CMK (cell line): ENCODE data around the gene SUPT16H.
"Not testable (repeated sequence)": the region's sequence is repeated elsewhere in the genome, so short reads cannot be mapped to it uniquely, and the experiment has no call there.

Experiments used
- DNase-seq: peaks from one replicate; pipeline ENCODE4 v3.0.0-alpha.2; 2010; ENCODE audit warnings: low read depth

The SUPT16H gene

GRCh38 chr14:21367582-21368144, 16.2 kb downstream of the SUPT16H start:
- no peak for DNase-seq

DNA sequence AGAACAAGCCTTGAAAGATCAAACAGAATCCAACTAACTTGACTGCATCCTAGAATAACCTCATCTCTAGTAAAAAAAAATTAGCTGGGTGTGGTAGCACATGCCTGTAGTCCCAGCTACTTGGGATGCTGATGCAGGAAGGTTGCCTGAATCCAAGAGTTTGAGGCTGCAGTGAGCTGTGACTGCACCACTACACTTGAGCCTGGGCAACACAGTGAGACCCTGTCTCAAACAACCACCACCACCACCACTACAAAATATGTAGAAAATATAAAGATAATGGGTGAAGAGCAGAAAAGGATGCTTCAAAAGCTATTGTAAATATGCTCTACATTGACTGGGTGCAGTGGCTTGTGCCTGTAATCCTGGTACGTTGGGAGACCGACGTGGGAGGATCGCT, 27.3 kb downstream of the SUPT16H start:
- DNase-seq: no peak

DNA sequence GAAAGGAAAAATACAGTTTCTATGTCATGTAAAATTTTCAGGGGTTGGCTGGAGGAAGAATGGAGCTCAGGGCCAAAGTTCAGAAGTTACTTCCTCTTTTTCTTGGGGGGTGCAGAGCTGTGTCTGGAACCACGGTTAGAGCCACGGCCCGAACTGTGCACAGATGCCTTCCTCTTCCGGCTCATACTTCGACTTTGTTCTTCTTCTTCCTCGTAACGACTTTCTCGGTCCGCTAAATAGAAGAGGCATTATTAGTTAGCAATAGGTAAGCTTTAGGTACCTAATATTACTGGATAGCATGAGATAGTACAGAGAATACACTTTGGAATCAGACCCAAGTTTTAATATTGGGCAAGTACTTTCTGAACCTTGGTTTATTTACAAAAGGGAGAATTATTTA, 31.2 kb downstream of the SUPT16H start:
- peak; percentile 22 for DNase-seq

DNA sequence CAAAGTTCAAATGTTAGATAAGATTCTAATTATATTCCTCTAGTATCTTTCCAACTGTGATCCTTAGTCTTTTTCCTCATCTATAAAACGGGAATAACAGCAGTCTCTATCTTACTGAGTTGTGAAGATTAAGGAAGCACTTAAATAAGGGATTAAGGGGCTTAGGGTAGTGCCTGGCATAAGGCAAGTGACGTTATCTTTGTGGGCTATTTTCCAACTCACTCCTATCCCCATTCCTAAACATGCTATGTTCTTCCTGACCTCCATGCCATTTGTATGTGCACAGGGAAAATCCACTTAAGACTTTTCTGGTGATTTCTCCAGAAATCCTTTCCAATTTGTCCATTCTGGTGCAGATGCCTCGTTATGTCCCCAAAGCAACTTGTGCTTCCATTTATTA, 33.3 kb downstream of the SUPT16H start:
- no peak for DNase-seq

DNA sequence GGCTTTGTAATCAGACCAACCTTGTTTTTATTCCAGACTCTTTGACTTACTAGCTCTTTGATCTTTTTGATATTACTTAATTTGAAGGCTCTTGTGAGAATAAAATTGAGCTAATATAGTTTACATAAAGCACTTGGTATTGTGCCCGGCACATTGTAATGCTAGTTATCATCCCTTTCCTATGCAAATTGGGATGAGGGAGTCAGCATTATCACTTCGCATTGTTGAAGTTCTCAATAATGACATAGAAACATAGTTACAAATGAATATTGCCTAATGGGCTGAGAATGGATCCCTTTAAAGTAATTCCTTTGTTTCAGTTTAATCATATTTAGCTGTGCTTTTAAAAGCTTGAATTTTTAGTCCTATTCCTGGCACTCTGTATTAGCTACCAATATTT, 36.6 kb downstream of the SUPT16H start:
- no peak for DNase-seq

GRCh38 chr14:21346532-21347135, 37.2 kb downstream of the SUPT16H start:
- DNase-seq: no peak

DNA sequence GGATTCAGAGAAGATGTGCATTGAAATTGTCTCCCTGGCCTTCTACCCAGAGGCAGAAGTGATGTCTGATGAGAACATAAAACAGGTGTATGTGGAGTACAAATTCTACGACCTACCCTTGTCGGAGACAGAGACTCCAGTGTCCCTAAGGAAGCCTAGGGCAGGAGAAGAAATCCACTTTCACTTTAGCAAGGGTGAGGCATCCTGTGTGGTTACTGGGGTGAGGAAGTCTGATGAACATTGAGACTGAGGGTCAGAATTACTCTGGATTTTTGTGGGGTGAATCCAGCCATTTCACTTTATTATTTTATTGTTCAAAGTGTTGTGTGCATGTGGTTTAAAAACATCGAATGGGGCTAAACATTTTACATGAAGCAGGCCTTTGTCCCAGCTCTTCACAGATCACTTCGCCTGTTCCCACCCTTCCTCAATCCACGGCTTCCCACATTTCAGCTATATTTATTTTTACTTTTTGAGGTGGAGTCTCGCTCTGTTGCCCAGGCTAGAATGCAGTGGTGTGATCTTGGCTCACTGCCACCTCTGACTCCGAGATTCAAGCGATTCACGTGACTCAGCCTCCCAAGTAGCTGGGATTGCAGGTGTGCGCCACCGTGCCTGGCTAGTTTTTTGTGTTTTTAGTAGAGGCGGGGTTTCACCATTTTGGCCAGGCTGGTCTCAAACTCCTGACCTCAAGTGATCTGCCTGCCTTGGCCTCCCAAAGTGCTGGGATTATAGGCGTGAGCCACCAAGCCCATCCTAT, 40.6 kb downstream of the SUPT16H start:
- DNase-seq: no peak

DNA sequence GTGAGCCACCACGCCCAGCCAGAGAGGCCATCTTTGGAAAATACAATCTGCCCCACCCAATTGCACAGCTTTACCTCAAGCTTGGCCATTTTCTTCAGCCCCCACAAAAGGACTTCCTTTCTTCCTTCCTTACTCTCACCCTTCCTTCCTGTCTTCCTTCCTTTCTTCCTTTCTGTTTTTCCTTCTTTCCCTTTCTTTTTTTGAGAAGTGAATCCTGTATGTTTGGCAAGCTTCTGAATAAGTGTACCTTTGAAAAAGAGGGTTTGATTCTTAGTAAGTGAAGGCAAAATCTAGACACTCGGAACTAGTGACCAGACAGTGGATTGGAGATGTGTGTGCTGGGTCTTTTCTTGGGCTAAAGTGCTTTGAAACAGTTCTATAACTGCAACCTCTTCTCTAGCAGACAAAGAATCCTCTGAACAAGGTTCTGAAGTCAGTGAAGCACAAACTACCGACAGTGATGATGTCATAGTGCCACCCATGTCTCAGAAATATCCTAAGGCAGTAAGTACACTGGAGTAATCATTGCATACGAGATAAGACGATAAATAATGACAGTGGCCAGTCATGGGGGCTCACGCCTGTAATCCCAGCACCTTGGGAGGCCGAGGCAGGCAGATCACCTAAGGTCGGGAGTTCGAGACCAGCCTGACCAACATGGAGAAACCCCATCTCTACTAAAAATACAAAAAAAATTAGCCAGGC, 49.5 kb downstream of the SUPT16H start:
- DNase-seq: no peak

DNA sequence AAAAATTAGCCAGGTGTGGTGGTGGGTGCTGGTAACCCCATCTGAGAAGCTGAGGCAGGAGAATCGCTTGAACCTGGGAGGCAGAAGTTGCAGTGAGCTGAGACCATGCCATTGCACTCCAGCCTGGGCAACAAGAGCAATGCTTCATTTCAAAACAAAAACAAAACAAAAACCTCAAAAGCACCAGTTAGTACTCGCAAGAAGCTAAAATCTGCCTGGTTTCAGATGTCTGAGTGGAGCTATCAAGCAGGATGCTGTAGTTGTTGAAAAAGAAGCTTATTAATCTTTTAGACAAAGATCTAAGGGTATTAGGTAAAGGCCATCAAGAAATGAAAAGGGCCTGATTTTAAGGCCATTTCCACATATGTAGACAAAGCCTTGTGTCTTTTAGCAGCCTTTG, 50.9 kb downstream of the SUPT16H start:
- no peak for DNase-seq

DNA sequence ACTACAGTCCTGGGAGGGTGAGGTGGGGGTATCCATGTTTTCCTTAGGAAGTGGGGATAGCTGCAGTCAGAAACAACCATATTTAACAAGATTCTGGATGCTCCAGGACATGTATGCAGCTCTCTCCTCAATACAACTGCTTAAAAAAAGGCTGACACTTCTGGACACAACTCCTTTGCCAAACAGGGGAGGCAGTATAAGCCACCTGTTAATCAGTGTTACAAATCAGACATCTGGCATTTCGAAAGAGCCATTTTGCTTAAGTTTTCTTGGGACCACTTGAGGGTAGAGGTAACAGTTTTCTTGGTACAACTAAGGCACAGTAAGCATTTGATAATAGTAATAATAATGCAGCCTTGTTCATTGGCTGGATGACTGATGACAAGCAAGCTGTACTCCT, 56.8 kb downstream of the SUPT16H start:
- DNase-seq: no peak

DNA sequence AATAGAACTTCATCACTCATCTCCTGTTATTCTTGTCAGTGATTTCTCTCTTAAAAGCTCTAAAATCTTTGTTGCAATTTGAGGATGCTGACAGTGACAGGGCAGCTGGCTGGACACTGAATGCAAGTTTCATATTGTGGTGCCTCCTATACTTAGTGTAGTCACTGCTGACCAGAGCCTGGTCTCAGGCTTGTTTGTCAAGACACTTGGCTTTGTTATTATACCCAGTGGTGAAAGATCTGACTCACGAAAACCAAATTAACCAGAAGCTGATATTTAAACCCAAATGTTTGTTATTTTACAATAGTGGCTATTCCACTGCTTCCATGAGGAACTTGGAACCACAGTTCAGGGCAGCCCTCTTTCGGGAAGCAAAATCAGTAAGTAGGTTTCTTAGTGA, 61.1 kb downstream of the SUPT16H start:
- no peak for DNase-seq

- no peak for DNase-seq
Observed at GRCh38 chr14:21320913-21321312, 62.9 kb downstream of the SUPT16H start.

DNA sequence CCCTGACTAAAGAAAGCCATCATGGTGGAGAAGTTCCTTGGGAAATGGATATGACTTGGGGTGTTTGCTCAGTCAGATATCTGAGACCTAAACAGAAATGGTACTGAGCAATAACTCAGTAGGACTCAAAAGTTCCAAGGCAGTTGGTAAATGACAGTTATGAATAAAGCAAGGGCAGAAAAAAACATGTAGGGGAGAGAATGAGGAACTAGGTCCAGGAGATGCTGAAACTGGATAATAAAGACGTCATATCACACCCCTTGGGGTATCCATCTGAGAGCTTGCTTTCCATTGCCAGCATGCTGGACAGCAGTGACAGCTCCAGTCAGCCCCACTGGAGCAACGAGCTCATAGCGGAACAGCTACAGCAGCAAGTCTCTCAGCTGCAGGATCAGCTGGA, 66.4 kb downstream of the SUPT16H start:
- no peak for DNase-seq

- no peak for DNase-seq
Observed at GRCh38 chr14:21313512-21313911, 70.3 kb downstream of the SUPT16H start.

GRCh38 chr14:21311614-21312013, 72.2 kb downstream of the SUPT16H start:
- DNase-seq: no peak

DNA sequence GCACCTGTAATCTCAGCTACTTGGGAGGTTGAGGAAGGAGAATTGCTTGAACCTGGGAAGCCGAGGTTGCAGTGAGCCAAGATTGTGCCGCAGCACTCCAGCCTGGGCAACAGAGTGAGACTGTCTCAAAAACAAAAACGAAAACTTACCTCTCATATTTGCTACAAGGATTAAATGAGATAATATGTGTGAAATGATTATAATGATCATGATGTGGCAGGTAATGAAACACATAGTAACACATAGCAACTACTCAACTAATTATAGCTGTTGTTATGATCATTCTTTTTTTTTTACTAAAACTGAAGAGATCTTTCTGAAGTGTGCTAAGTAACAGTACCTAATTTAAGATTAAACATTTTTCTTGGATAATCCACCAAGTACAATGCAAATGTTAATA, 73.9 kb downstream of the SUPT16H start:
- DNase-seq: no peak

GRCh38 chr14:21309238-21309636, 74.6 kb downstream of the SUPT16H start:
- no peak for DNase-seq

- peak; percentile 54 for DNase-seq
Observed at GRCh38 chr14:21308479-21309237, 75.2 kb downstream of the SUPT16H start.

GRCh38 chr14:21308132-21308478, 75.7 kb downstream of the SUPT16H start:
- DNase-seq: no peak

DNA sequence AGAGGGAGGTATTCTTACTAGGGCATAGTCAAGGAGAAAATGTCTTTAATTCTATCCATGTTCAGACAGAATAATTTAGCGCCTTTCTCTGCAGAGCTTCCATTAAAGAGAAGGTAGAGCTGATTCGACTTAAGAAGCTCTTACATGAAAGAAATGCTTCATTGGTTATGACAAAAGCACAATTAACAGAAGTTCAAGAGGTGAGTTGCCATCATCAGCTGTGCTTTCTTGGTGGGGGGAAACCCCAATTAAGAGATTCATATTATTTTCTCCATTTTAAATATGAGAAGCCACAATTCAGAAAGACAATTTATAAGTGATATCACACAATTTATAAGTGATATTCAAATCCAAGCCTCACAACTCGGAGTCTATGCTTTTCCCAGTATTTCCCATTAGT, 76.2 kb downstream of the SUPT16H start:
- DNase-seq: no peak

- not testable (repeated sequence) for DNase-seq
Observed at GRCh38 chr14:21302836-21303140, 81.0 kb downstream of the SUPT16H start.

GRCh38 chr14:21302013-21302835, 81.6 kb downstream of the SUPT16H start:
- DNase-seq: no peak
